Kidney epithelial cell (primary cell): ENCODE results near the gene SLC36A4. TPM values are rescaled to one million over a fixed set of nuclear protein-coding genes. Genes with fewer than 3 reads are reported as not detected.

Source experiments
- DNase-seq: peaks from one replicate; pipeline ENCODE4 v3.0.0-alpha.2; 2010; ENCODE audit warnings: low read depth
- H3K27me3 ChIP-seq: 2 replicates; pipeline ENCODE4 v1.6.0; 2011; ENCODE audit warnings: low read length; ENCODE audit not compliant: control insufficient read depth, insufficient read depth
- H3K36me3 ChIP-seq: 2 replicates; pipeline ENCODE4 v1.5.1; 2011; ENCODE audit warnings: low read length; ENCODE audit not compliant: control insufficient read depth, insufficient read depth
- H3K4me3 ChIP-seq: 2 replicates; pipeline ENCODE4 v1.5.1; 2011; ENCODE audit warnings: low read depth, mild to moderate bottlenecking, control low read depth, low read length
- CTCF ChIP-seq: IDR thresholded peaks from 2 replicates; pipeline ENCODE4 v1.5.1; 2011; ENCODE audit warnings: mild to moderate bottlenecking, moderate library complexity, low read length, control low read depth, inconsistent platforms; ENCODE audit not compliant: insufficient read depth, poor library complexity, severe bottlenecking
- total RNA-seq: library from RNA; depleted of rRNA; stranded (reverse); fragments of >200 nt; gene quantifications from 2 replicates; pipeline ENCODE4 v1.2.3, GENCODE V29; 2015

Gene SLC36A4
- total RNA-seq, 1 donor from 2014 or later: 9.9 TPM

GRCh38 chr11:93166862-93167261 lies 30.9 kb downstream of the SLC36A4 start:
- H3K27me3 ChIP-seq: no peaks in the 10 kb centered on the region
- no peak for TF ChIP-seq CTCF
- DNase-seq: no peak
- no peaks in the 10 kb centered on the region for H3K36me3 ChIP-seq
- H3K4me3 ChIP-seq: no peak overlapping the region

- DNase-seq: no peak
- TF ChIP-seq CTCF: no peak
These were observed 31.6 kb downstream of the SLC36A4 start for GRCh38 chr11:93166194-93166593.

GRCh38 chr11:93160808-93161207 lies 37.0 kb downstream of the SLC36A4 start:
- Histone ChIP-seq H3K4me3 (no peak overlapping the region), H3K36me3 (no peaks in the 10 kb centered on the region)

More at GRCh38 chr11:93166194-93166593, 31.6 kb downstream of the SLC36A4 start:
- Histone ChIP-seq H3K4me3 (no peak overlapping the region), H3K36me3 (no peaks in the 10 kb centered on the region), H3K27me3 (no peaks in the 10 kb centered on the region)

GRCh38 chr11:93160156-93160555 lies 37.6 kb downstream of the SLC36A4 start:
- H3K4me3 ChIP-seq: no peak overlapping the region
- H3K36me3 ChIP-seq: no peaks in the 10 kb centered on the region
- no peak for TF ChIP-seq CTCF
- DNase-seq: no peak
- no peaks in the 10 kb centered on the region for H3K27me3 ChIP-seq

More at GRCh38 chr11:93160808-93161207, 37.0 kb downstream of the SLC36A4 start:
- no peak for TF ChIP-seq CTCF
- no peak for DNase-seq
- H3K27me3 ChIP-seq: no peaks in the 10 kb centered on the region

GRCh38 chr11:93159721-93160120 lies 38.1 kb downstream of the SLC36A4 start:
- H3K4me3 ChIP-seq: no peak overlapping the region
- DNase-seq: no peak
- H3K27me3 ChIP-seq: no peaks in the 10 kb centered on the region
- no peaks in the 10 kb centered on the region for H3K36me3 ChIP-seq
- no peak for TF ChIP-seq CTCF

GRCh38 chr11:93155738-93156137 lies 42.1 kb downstream of the SLC36A4 start:
- DNase-seq: no peak

More at GRCh38 chr11:93155738-93156137, 42.1 kb downstream of the SLC36A4 start:
- Histone ChIP-seq H3K36me3 (no peaks in the 10 kb centered on the region), H3K4me3 (no peak overlapping the region), H3K27me3 (no peaks in the 10 kb centered on the region)
- no peak for TF ChIP-seq CTCF
